Measurements from ENCODE around the gene MSRB3.

Gene MSRB3

DNA sequence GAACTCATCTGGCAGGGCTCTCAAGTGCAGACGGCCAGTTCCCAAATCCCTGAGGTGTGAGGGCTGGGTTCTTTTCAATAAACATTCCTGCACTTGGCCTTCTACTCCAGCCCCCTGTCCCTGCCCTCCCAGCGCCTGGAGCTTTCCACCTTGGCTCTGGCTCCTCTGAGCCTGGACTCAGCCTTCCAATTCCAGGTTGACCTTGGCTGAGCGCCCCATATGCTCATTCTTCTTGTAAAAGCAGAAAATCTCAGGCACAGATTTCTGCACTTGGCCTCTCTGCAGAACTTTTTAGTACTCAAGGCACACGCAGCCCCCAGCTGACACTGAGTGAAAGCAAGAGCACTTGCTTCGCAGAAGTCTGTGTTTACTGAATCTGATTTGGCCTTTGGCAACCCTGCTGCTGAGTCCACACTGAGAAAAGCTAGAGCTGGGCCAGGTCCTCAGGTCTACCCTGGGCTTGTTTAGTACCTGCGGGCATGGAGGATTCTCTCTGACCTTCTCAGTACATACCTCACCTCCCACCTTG is 222.7 kb downstream of the MSRB3 start:
- Histone ChIP-seq H3K4me2 (ENCODE audit: low read length) (no peak overlapping the region), H3K79me2 (no peaks in the 10 kb centered on the region), H3K36me3 (ENCODE audit: control insufficient read depth, insufficient read depth, low read length) (no peaks in the 10 kb centered on the region), H3K27ac (no peak overlapping the region), H3K9me3 (ENCODE audit: control insufficient read depth, low read length) (no peaks in the 10 kb centered on the region), H3K9ac (no peak overlapping the region), H3K4me3 (ENCODE audit: low read depth, low read length) (no peak overlapping the region), H2AFZ (no peak overlapping the region), H3K27me3 (ENCODE audit: control insufficient read depth, insufficient read depth, low read length) (no peaks in the 10 kb centered on the region), H3K4me1 (no peaks in the 10 kb centered on the region)
- TF ChIP-seq, protein P1, sequence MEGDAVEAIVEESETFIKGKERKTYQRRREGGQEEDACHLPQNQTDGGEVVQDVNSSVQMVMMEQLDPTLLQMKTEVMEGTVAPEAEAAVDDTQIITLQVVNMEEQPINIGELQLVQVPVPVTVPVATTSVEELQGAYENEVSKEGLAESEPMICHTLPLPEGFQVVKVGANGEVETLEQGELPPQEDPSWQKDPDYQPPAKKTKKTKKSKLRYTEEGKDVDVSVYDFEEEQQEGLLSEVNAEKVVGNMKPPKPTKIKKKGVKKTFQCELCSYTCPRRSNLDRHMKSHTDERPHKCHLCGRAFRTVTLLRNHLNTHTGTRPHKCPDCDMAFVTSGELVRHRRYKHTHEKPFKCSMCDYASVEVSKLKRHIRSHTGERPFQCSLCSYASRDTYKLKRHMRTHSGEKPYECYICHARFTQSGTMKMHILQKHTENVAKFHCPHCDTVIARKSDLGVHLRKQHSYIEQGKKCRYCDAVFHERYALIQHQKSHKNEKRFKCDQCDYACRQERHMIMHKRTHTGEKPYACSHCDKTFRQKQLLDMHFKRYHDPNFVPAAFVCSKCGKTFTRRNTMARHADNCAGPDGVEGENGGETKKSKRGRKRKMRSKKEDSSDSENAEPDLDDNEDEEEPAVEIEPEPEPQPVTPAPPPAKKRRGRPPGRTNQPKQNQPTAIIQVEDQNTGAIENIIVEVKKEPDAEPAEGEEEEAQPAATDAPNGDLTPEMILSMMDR (IDR thresholded peaks at IDR 0.05): no peak

DNA sequence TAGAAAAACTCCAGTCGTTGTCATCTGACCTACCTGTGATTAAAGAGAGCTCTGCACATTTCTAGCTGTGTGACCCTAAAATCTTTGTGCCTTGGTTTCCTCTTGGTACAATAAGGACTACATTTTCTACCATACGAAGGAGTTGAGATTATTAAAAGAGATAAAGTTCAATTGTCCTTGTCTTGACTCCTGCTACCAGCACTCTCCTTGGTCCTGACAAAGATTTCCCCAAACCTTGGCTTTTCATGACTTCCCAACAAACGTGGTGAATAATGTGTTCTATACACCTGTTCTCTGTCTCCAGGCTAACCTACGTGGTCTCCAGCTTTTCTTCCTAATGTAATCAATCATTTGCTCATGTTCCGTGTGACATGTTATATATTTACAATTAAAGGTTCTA is 223.5 kb downstream of the MSRB3 start:
- Histone ChIP-seq H3K4me1 (no peaks in the 10 kb centered on the region), H3K27ac (no peak overlapping the region), H3K4me2 (ENCODE audit: low read length) (no peak overlapping the region), H3K4me3 (ENCODE audit: low read depth, low read length) (no peak overlapping the region), H2AFZ (no peak overlapping the region), H3K36me3 (ENCODE audit: control insufficient read depth, insufficient read depth, low read length) (no peaks in the 10 kb centered on the region), H3K79me2 (no peaks in the 10 kb centered on the region), H3K27me3 (ENCODE audit: control insufficient read depth, insufficient read depth, low read length) (no peaks in the 10 kb centered on the region), H3K9me3 (ENCODE audit: control insufficient read depth, low read length) (no peaks in the 10 kb centered on the region), H3K9ac (no peak overlapping the region)
- TF ChIP-seq, protein P1 (IDR thresholded peaks at IDR 0.05): no peak

DNA sequence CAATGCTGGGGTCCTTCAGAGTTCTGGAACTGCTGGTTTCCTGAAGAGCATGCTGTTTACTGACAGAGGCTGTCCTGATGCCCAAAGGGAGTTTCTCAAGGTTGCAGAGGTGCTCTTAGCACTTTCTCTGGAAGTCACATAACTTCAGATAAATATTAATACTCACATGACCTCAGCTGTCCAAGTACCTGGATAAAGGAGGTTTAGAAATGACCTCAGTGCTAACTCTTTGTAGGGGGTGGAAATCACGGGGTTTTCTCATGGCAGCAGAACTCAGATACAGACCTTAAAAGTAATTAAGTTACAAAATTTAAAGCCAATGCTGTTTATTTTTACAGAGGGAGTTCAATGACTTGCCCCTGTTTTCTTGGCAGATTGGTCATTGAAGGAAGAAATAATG is 225.9 kb downstream of the MSRB3 start:
- no peaks in the 10 kb centered on the region for H3K36me3 ChIP-seq (ENCODE audit: control insufficient read depth, insufficient read depth, low read length)
- no peak overlapping the region for H3K4me2 ChIP-seq (ENCODE audit: low read length)
- no peak overlapping the region for H3K4me3 ChIP-seq (ENCODE audit: low read depth, low read length)
- H2AFZ ChIP-seq: no peak overlapping the region
- no peaks in the 10 kb centered on the region for H3K9me3 ChIP-seq (ENCODE audit: control insufficient read depth, low read length)
- H3K27me3 ChIP-seq (ENCODE audit: control insufficient read depth, insufficient read depth, low read length): no peaks in the 10 kb centered on the region
- H3K27ac ChIP-seq: no peak overlapping the region
- no peak overlapping the region for H3K9ac ChIP-seq
- no peaks in the 10 kb centered on the region for H3K4me1 ChIP-seq
- TF ChIP-seq, protein P1 (IDR thresholded peaks at IDR 0.05): no peak
- H3K79me2 ChIP-seq: no peaks in the 10 kb centered on the region

DNA sequence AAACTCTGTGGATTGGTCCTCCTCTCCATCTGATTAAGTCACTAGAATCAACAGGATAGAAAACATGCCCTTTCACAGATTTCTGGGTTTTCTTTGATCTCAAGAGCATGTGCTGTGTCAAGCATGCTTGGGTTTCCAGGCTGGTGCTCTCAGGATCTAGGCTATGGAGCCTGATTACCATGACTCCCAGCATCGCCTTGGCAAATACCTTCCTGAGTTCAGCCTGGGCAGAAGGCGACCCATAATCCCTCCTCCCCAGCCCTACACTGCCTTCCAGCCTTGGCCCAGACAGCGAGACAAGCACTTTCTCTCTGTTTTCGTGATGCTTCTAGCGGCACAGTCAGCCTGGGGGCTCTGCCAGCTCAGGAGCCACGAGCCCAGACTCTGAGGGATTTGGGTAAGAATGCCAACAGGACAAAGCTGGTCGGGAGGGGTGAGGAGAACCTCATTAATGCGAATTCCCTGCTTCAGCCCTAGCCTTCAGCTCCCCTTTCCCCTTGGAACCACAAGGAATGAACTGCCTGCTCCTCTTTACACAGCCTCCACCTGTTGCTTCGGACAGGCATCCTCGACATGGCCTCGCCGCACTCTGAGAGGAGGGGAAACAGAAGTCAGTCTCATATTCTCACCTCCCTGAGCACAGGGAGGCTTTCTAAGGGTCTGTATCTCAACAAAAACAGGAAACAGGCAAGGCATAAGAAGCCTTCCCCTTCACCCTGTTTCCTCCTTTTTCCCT is 227.1 kb downstream of the MSRB3 start:
- no peak overlapping the region for H2AFZ ChIP-seq
- no peak overlapping the region for H3K9ac ChIP-seq
- H3K36me3 ChIP-seq (ENCODE audit: control insufficient read depth, insufficient read depth, low read length): no peaks in the 10 kb centered on the region
- no peaks in the 10 kb centered on the region for H3K4me1 ChIP-seq
- H3K27me3 ChIP-seq (ENCODE audit: control insufficient read depth, insufficient read depth, low read length): no peaks in the 10 kb centered on the region
- no peak overlapping the region for H3K27ac ChIP-seq
- no peaks in the 10 kb centered on the region for H3K9me3 ChIP-seq (ENCODE audit: control insufficient read depth, low read length)
- H3K4me3 ChIP-seq (ENCODE audit: low read depth, low read length): no peak overlapping the region
- no peaks in the 10 kb centered on the region for H3K79me2 ChIP-seq
- H3K4me2 ChIP-seq (ENCODE audit: low read length): no peak overlapping the region
- TF ChIP-seq, protein P1 (IDR thresholded peaks at IDR 0.05): no peak
